GM19099 (cell line): ENCODE results near the gene DEFB113.

Experiments used
- POLR2A ChIP-seq: IDR thresholded peaks from 3 replicates; pipeline ENCODE4 v1.6.1; 2011; ENCODE audit warnings: low read depth; ENCODE audit not compliant: insufficient read length; ENCODE audit errors: extremely low read depth

DEFB113 gene

GRCh38 chr6:49969605-49970004 lies at the start of gene DEFB113:
Gene DEFB113, minus strand, starts transcription at chr6:49969625. Its CDS starts 0 bp downstream, at chr6:49969625.
- TF ChIP-seq POLR2A, result no peak

GRCh38 chr6:50007819-50008218 lies 38.4 kb upstream of the DEFB113 start:
- no peak for TF ChIP-seq POLR2A

- TF ChIP-seq POLR2A, result no peak
Measured at GRCh38 chr6:50003139-50003538, 33.7 kb upstream of the DEFB113 start.

GRCh38 chr6:49995278-49995677 lies 25.9 kb upstream of the DEFB113 start:
- TF ChIP-seq POLR2A, result no peak

GRCh38 chr6:49988900-49989299 lies 19.5 kb upstream of the DEFB113 start:
- TF ChIP-seq POLR2A, result no peak

- no peak for TF ChIP-seq POLR2A
Measured at GRCh38 chr6:49987749-49988148, 18.3 kb upstream of the DEFB113 start.

GRCh38 chr6:49986551-49986950 lies 17.1 kb upstream of the DEFB113 start:
- TF ChIP-seq POLR2A, result no peak

GRCh38 chr6:49982046-49982445 lies 12.6 kb upstream of the DEFB113 start:
- no peak for TF ChIP-seq POLR2A

- TF ChIP-seq POLR2A, result no peak
Measured at GRCh38 chr6:49980898-49981297, 11.5 kb upstream of the DEFB113 start.

GRCh38 chr6:49979584-49979983 lies 10.2 kb upstream of the DEFB113 start:
- TF ChIP-seq POLR2A, result no peak

- no peak for TF ChIP-seq POLR2A
Measured at GRCh38 chr6:49978332-49979226, 9.2 kb upstream of the DEFB113 start.

- no peak for TF ChIP-seq POLR2A
Measured at GRCh38 chr6:49966823-49967222, 2.6 kb downstream of the DEFB113 start.

GRCh38 chr6:49966334-49966733 lies 3.1 kb downstream of the DEFB113 start:
- TF ChIP-seq POLR2A, result no peak

GRCh38 chr6:49964064-49964463 lies 5.4 kb downstream of the DEFB113 start, which contains the start of gene DEFB114:
Gene DEFB114, minus strand, starts transcription at chr6:49964164. Its CDS starts 59 bp downstream, at chr6:49964105.
- no peak for TF ChIP-seq POLR2A

- TF ChIP-seq POLR2A, result no peak
Measured at GRCh38 chr6:49958180-49958579, 11.2 kb downstream of the DEFB113 start.

GRCh38 chr6:49955847-49956246 lies 13.6 kb downstream of the DEFB113 start:
- TF ChIP-seq POLR2A, result no peak
